IMR-90 (cell line): ENCODE measurements around the gene TNFRSF13B. TPM values are rescaled to one million over a fixed set of nuclear protein-coding genes. Genes with fewer than 3 reads are reported as not detected.

ENCODE experiments used
- ATAC-seq: fragments of 200-7000 bp; cut with Tn5 transposase; 2 replicates; pipeline ENCODE4 v1.9.1; 2020; ENCODE audit warnings: low read depth, mild to moderate bottlenecking, moderate library complexity
- BruUV-seq: library from RNA; stranded (reverse); fragments of 400-500 nt; replicated peaks from 2 replicates; lab custom pipeline; 2021; lab: Mats Ljungman, UMichigan
- CTCF ChIA-PET: fragments of 300-600 bp; formaldehyde crosslinking; extraction: SDS; loops from one replicate; lab custom pipeline; 2021; ENCODE audit warnings: antibody characterized with exemption; lab: Yijun Ruan, JAX
- POLR2A ChIA-PET: fragments of 300-600 bp; sonication (Branson Sonifier 250); formaldehyde crosslinking; loops from one replicate; lab custom pipeline; 2022; ENCODE audit warnings: antibody characterized with exemption; ENCODE audit not compliant: unreplicated experiment; lab: Charles Lee
- DNase-seq: peaks from one replicate; pipeline ENCODE4 v3.0.0; 2013
- H2AFZ ChIP-seq: replicated peaks from 2 replicates; pipeline ENCODE3; 2013; ENCODE audit warnings: low read length, mild to moderate bottlenecking; ENCODE audit not compliant: poor library complexity
- H2AK5ac ChIP-seq: 2 replicates; pipeline ENCODE4 v1.6.1; 2013; ENCODE audit warnings: low read depth, low read length, inconsistent platforms
- H2AK9ac ChIP-seq: replicated peaks from 2 replicates; pipeline ENCODE3; 2013; ENCODE audit warnings: mild to moderate bottlenecking, low read depth, low read length, moderate library complexity; ENCODE audit not compliant: poor library complexity
- H2BK120ac ChIP-seq: 2 replicates; pipeline ENCODE4 v1.6.1; 2013; ENCODE audit warnings: low read depth, low read length, inconsistent platforms
- H2BK15ac ChIP-seq: 3 replicates; pipeline ENCODE4 v1.6.1; 2013; ENCODE audit warnings: low read depth, low read length, inconsistent platforms
- H2BK20ac ChIP-seq: 2 replicates; pipeline ENCODE4 v1.6.1; 2013; ENCODE audit warnings: low read depth, mild to moderate bottlenecking, inconsistent platforms, low read length, moderate library complexity
- H2BK5ac ChIP-seq: 2 replicates; pipeline ENCODE4 v1.6.1; 2013; ENCODE audit warnings: mild to moderate bottlenecking, low read depth, low read length, inconsistent platforms; ENCODE audit not compliant: poor library complexity, severe bottlenecking
- H3K14ac ChIP-seq: replicated peaks from 2 replicates; pipeline ENCODE4 v1.6.1; 2013; ENCODE audit warnings: low read depth, low read length, inconsistent platforms
- H3K18ac ChIP-seq: 2 replicates; pipeline ENCODE4 v1.6.1; 2013; ENCODE audit warnings: low read depth, low read length, control low read depth
- H3K23ac ChIP-seq: 2 replicates; pipeline ENCODE4 v1.6.1; 2013; ENCODE audit warnings: low read depth, low read length, inconsistent platforms
- H3K27ac ChIP-seq: 2 replicates; pipeline ENCODE4 v1.5.1; 2013; ENCODE audit warnings: mild to moderate bottlenecking, control low read depth, low read length; ENCODE audit not compliant: insufficient read depth
- H3K27me3 ChIP-seq: 2 replicates; pipeline ENCODE4 v1.6.1; 2013; ENCODE audit warnings: low read length; ENCODE audit not compliant: control insufficient read depth, insufficient read depth
- H3K36me3 ChIP-seq: 2 replicates; pipeline ENCODE4 v1.6.1; 2013; ENCODE audit warnings: low read length, mixed read lengths; ENCODE audit not compliant: control insufficient read depth, insufficient read depth
- H3K4ac ChIP-seq: 2 replicates; pipeline ENCODE4 v1.6.1; 2013; ENCODE audit warnings: low read depth, low read length, inconsistent platforms
- H3K4me1 ChIP-seq: 2 replicates; pipeline ENCODE4 v1.6.1; 2013; ENCODE audit warnings: low read length, mixed read lengths; ENCODE audit not compliant: control insufficient read depth, insufficient read depth
- H3K4me2 ChIP-seq: 2 replicates; pipeline ENCODE4 v1.6.1; 2013; ENCODE audit warnings: low read depth, mild to moderate bottlenecking, control low read depth, low read length, moderate library complexity
- H3K4me3 ChIP-seq: 2 replicates; pipeline ENCODE4 v1.5.1; 2013; ENCODE audit warnings: low read depth, mild to moderate bottlenecking, control low read depth, low read length, moderate library complexity; ENCODE audit not compliant: insufficient read depth
- H3K56ac ChIP-seq: 2 replicates; pipeline ENCODE4 v1.6.1; 2013; ENCODE audit warnings: low read length, inconsistent platforms; ENCODE audit not compliant: insufficient read depth; ENCODE audit errors: extremely low read depth
- H3K79me1 ChIP-seq, 2 experiments: 2 replicates each; pipeline ENCODE4 v1.6.1; 2013; ENCODE audit warnings: low read length in 2 of 2, inconsistent platforms in 1 of 2, low read depth in 1 of 2
- H3K9ac ChIP-seq: 2 replicates; pipeline ENCODE4 v1.6.1; 2013; ENCODE audit warnings: low read depth, low read length, control low read depth
- H3K9me1 ChIP-seq: 2 replicates; pipeline ENCODE4 v1.6.1; 2013; ENCODE audit warnings: low read length, inconsistent platforms; ENCODE audit not compliant: insufficient read depth
- H3K9me3 ChIP-seq: 2 replicates; pipeline ENCODE4 v1.6.1; 2013; ENCODE audit warnings: low read length; ENCODE audit not compliant: control insufficient read depth, insufficient read depth
- H4K20me1 ChIP-seq: 2 replicates; pipeline ENCODE4 v1.6.1; 2013; ENCODE audit warnings: low read length, inconsistent platforms; ENCODE audit not compliant: insufficient read depth
- H4K5ac ChIP-seq: 2 replicates; pipeline ENCODE4 v1.6.1; 2013; ENCODE audit warnings: mild to moderate bottlenecking, low read depth, low read length, control low read depth
- H4K8ac ChIP-seq, 2 experiments: 2 replicates each; pipeline ENCODE4 v1.6.1; 2013; ENCODE audit warnings: low read depth in 2 of 2, low read length in 2 of 2, control low read depth in 1 of 2, inconsistent platforms in 1 of 2
- H4K91ac ChIP-seq: 2 replicates; pipeline ENCODE4 v1.6.1; 2013; ENCODE audit warnings: low read depth, low read length, inconsistent platforms; ENCODE audit not compliant: insufficient read depth
- CEBPB ChIP-seq: IDR thresholded peaks from 2 replicates; pipeline ENCODE4 v1.6.1; 2012; ENCODE audit warnings: low read depth, low read length, improper control_type of control experiment
- CHD1 ChIP-seq: IDR thresholded peaks from 2 replicates; pipeline ENCODE4 v1.6.1; 2012; ENCODE audit warnings: low read depth, low read length, improper control_type of control experiment
- CTCF ChIP-seq: conservative IDR thresholded peaks from 2 replicates; pipeline ENCODE4 v1.5.1; 2012; ENCODE audit warnings: mild to moderate bottlenecking, low read depth, low read length, improper control_type of control experiment
- ELK1 ChIP-seq: fragments of 150-350 bp; IDR thresholded peaks from 2 replicates; pipeline ENCODE4 v1.6.1; 2016; ENCODE audit warnings: low read depth, mild to moderate bottlenecking, low read length, moderate library complexity, borderline replicate concordance
- FOS ChIP-seq: fragments of 150-350 bp; IDR thresholded peaks from 2 replicates; pipeline ENCODE4 v1.6.1; 2016; ENCODE audit warnings: low read depth, low read length
- MAFK ChIP-seq: IDR thresholded peaks from 2 replicates; pipeline ENCODE4 v1.6.1; 2012; ENCODE audit warnings: low read depth, low read length, improper control_type of control experiment
- NFE2L2 ChIP-seq: fragments of 150-350 bp; IDR thresholded peaks from 2 replicates; pipeline ENCODE4 v1.6.1; 2016; ENCODE audit warnings: low read depth, mild to moderate bottlenecking, low read length
- POLR2A ChIP-seq: IDR thresholded peaks from 2 replicates; pipeline ENCODE4 v1.6.1; 2012; ENCODE audit warnings: mild to moderate bottlenecking, low read depth, low read length
- RAD21 ChIP-seq: IDR thresholded peaks from 2 replicates; pipeline ENCODE4 v1.6.1; 2012; ENCODE audit warnings: low read length, improper control_type of control experiment
- RCOR1 ChIP-seq: IDR thresholded peaks from 2 replicates; pipeline ENCODE4 v1.6.1; 2012; ENCODE audit warnings: mild to moderate bottlenecking, low read length, improper control_type of control experiment; ENCODE audit not compliant: insufficient replicate concordance
- USF2 ChIP-seq: fragments of 150-350 bp; IDR thresholded peaks from 2 replicates; pipeline ENCODE4 v1.6.1; 2017; ENCODE audit warnings: mild to moderate bottlenecking, antibody characterized with exemption, low read length, low read depth
- WGBS, 2 experiments: methylation state at CpG; one replicate each; pipeline versions ENCODE4 v1.1.5 to v1.1.7; 2013; ENCODE audit warnings: missing lambda C conversion rate in 2 of 2; ENCODE audit not compliant: insufficient read length in 1 of 2; ENCODE audit errors: extremely low coverage in 2 of 2; 5-methylcytosine and 5-hydroxymethylcytosine counted together
- dilution Hi-C: fragments of 300-500 bp; cut with HindIII; formaldehyde crosslinking; loops from one replicate; pipeline ENCODE4 v1.14.3; 2018; ENCODE audit warnings: low sequenced_read_pairs; ENCODE audit not compliant: unreplicated experiment
- in situ Hi-C: fragments of 300-500 bp; cut with MboI; formaldehyde crosslinking; loops from 3 replicates; pipeline ENCODE4 v1.14.3; 2019; ENCODE audit warnings: low sequenced_read_pairs, inconsistent platforms, mixed read lengths
- intact Hi-C: fragments of 100-400 bp; cut with micrococcal nuclease; formaldehyde crosslinking; loops from 2 replicates; pipeline ENCODE4 v1.10.0; 2022
- polyA plus RNA-seq, 3 experiments: library from polyadenylated mRNA; depleted of rRNA; stranded (reverse); fragments of >200 nt; gene quantifications; 2 replicates each; pipeline ENCODE4 v1.2.3, GENCODE V29; 2012; ENCODE audit warnings: low replicate concordance in 1 of 3
- total RNA-seq: library from RNA; depleted of rRNA; stranded (reverse); fragments of >200 nt; gene quantifications from 2 replicates; pipeline ENCODE4 v1.2.3, GENCODE V29; 2012

Gene TNFRSF13B
- total and polyA plus RNA-seq, 2 of the 4 experiments (the other 2 are of a cell fraction), result not detected

GRCh38 chr17:16945663-16946218 is 26.2 kb downstream of the TNFRSF13B start:
- no peak overlapping the region for H3K9ac ChIP-seq

More at GRCh38 chr17:16945663-16946218, 26.2 kb downstream of the TNFRSF13B start:
- Histone ChIP-seq H3K56ac (no peak overlapping the region), H2BK15ac (no peak overlapping the region), H3K4me3 (no peak overlapping the region), H3K14ac (no peak overlapping the region), H3K18ac (no peak overlapping the region), H4K91ac (no peak overlapping the region), H3K4me2 (no peak overlapping the region), H3K36me3 (no peaks in the 10 kb centered on the region), H3K27me3 (peaks cover 20% of the 10 kb centered on the region), H2AK9ac (no peak overlapping the region), H2AFZ (peak overlapping the region; percentile 58), H3K79me1 (no peaks in the 10 kb centered on the region), H4K20me1 (no peaks in the 10 kb centered on the region), H3K27ac (no peak overlapping the region), H2BK5ac (no peak overlapping the region), H3K9me1 (no peaks in the 10 kb centered on the region), H3K4me1 (no peaks in the 10 kb centered on the region), H3K9me3 (peaks cover 9% of the 10 kb centered on the region), H2BK20ac (no peak overlapping the region), H3K23ac (no peak overlapping the region), H2AK5ac (no peak overlapping the region), H3K4ac (no peak overlapping the region), H2BK120ac (no peak overlapping the region), H4K5ac (no peak overlapping the region), H4K8ac (no peak overlapping the region)
- in situ Hi-C loops, result no loop called here
- CTCF ChIA-PET, result no interaction called here
- TF ChIP-seq USF2 (no peak), MAFK (no peak), CHD1 (no peak), POLR2A (no peak), CEBPB (no peak), RAD21 (no peak), CTCF (no peak), NFE2L2 (no peak), RCOR1 (no peak), FOS (no peak), ELK1 (no peak)
- POLR2A ChIA-PET, result no interaction called here
- 44% methylated on average over 4 of the region's 10 CpGs; no CpG with 5 or more reads in 1 of the 2 experiments for WGBS, 2 experiments
- dilution Hi-C loops, result no loop called here
- BruUV-seq, result no TSS peak
- intact Hi-C loops, result no loop called here
- ATAC-seq, result no peak
- no peak for DNase-seq
